Body of pancreas (tissue), 4 donors: ENCODE data around the gene CKLF.

Experiments used
- CTCF ChIP-seq, 7 experiments: fragments of 450-650 bp in 4 of 7; fragments of 200-600 bp in 3 of 7; sonication (generic) in 3 of 7; IDR thresholded peaks; one replicate each; pipeline ENCODE4 v1.5.1; 2016 to 2019; ENCODE audit warnings: antibody characterized with exemption in 7 of 7
- POLR2A ChIP-seq, 3 donors: fragments of 450-650 bp; IDR thresholded peaks; one replicate each; pipeline ENCODE4 v1.6.1; 2016; ENCODE audit warnings: antibody characterized with exemption in 3 of 3, mild to moderate bottlenecking in 2 of 3

GRCh38 chr16:66528294-66528693, 24.1 kb upstream of the CKLF start:
- no peak for TF ChIP-seq CTCF (IDR thresholded peaks at IDR 0.05)
- no peak for TF ChIP-seq POLR2A (IDR thresholded peaks at IDR 0.05)
